Left lung (tissue), 10 donors: ENCODE data around the gene PTPRM. TPM values are rescaled to one million over a fixed set of nuclear protein-coding genes. Genes with fewer than 3 reads are reported as not detected.
A peak's percentile ranks its signal among the peaks of the same experiment; 100 is the strongest.

Experiments
- ATAC-seq: fragments of 200-7000 bp; cut with Tn5 transposase; one replicate; pipeline ENCODE4 v1.9.1; 2020; ENCODE audit warnings: moderate library complexity
- DNase-seq, 4 donors: peaks; one replicate each; pipeline ENCODE4 v3.0.0-alpha.2; 2013 to 2020
- H3K27ac ChIP-seq, 2 donors: fragments of 200-600 bp; sonication (generic) in 1 of 2; one replicate each; pipeline versions ENCODE4 v1.5.0 to v1.8.0; 2020 to 2021
- H3K27me3 ChIP-seq, 2 donors: fragments of 200-600 bp; sonication (generic) in 1 of 2; one replicate each; pipeline versions ENCODE4 v1.5.0 to v1.8.0; 2020 to 2021
- H3K36me3 ChIP-seq, 2 donors: fragments of 200-600 bp; sonication (generic) in 1 of 2; one replicate each; pipeline versions ENCODE4 v1.5.0 to v1.8.0; 2020 to 2021
- H3K4me1 ChIP-seq, 2 donors: fragments of 200-600 bp; one replicate each; pipeline ENCODE4 v1.8.0; 2021
- H3K4me3 ChIP-seq, 2 donors: fragments of 200-600 bp; sonication (generic) in 1 of 2; one replicate each; pipeline versions ENCODE4 v1.5.0 to v1.8.0; 2020 to 2021; ENCODE audit warnings: mild to moderate bottlenecking in 1 of 2
- H3K9me3 ChIP-seq, 2 donors: fragments of 200-600 bp; sonication (generic) in 1 of 2; one replicate each; pipeline versions ENCODE4 v1.5.0 to v1.8.0; 2020 to 2021
- intact Hi-C, 2 donors: fragments of 100-400 bp; cut with DNase I; formaldehyde crosslinking; loops; one replicate each; pipeline versions ENCODE4 v1.11.2 to v1.14.2; 2022
- polyA plus RNA-seq, 6 donors: library from polyadenylated mRNA; unstranded; fragments of 120-200 nt; gene quantifications; one replicate each; pipeline ENCODE4 v1.2.1, GENCODE V29; 2013; ENCODE audit not compliant: insufficient read length in 6 of 6
- total RNA-seq, 2 donors: library from RNA; stranded (reverse); fragmentation: NEBNext Ultra II Directional; extraction: Animal tissue kit (Norgen Biotek cat#: 25700); gene quantifications; one replicate each; pipeline ENCODE4 v1.2.1, GENCODE V29; 2021
- TF ChIP-seq, protein P1 (sequence below), 2 donors: fragments of 200-600 bp; sonication (generic) in 1 of 2; IDR thresholded peaks; one replicate each; pipeline versions ENCODE4 v1.5.0 to v1.8.0; 2021; ENCODE audit warnings: antibody characterized with exemption in 2 of 2
- donor health status: DM: no; HTN: yes; CAD: no.
- donor health status: DM: no; HTN: no; CAD: no.

Gene PTPRM
- total and polyA plus RNA-seq, 8 donors, result 76.4 to 99.6 (median 90.1) TPM

DNA sequence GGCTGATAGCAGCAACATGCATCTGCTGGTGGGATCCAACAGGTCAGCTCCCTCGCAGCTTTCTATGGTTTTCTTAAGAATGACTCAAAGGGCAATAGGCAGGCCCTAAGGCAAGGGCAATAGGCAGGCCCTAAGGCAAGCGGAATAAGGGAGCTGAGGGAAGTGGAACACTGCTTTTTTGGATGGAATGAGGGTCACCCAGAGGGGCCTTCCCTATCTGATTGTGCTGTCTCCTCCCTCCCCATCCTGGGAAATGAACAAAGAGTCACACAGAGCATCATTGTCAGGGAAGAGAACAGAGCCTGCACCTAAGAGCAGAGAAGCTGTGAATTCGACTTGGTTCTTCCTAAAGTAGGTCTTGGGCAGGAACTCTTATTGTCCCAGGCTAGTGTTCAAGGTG, 43.3 kb upstream of the PTPRM start:
- Histone ChIP-seq H3K36me3 (no peaks in the 10 kb centered on the region), H3K4me1 (no peaks in the 10 kb centered on the region), H3K4me3 (no peak overlapping the region), H3K9me3 (no peaks in the 10 kb centered on the region), H3K27ac (no peak overlapping the region), H3K27me3 (no peaks in the 10 kb centered on the region)
- ATAC-seq (no peak), DNase-seq (no peak)
- TF ChIP-seq, protein P1, sequence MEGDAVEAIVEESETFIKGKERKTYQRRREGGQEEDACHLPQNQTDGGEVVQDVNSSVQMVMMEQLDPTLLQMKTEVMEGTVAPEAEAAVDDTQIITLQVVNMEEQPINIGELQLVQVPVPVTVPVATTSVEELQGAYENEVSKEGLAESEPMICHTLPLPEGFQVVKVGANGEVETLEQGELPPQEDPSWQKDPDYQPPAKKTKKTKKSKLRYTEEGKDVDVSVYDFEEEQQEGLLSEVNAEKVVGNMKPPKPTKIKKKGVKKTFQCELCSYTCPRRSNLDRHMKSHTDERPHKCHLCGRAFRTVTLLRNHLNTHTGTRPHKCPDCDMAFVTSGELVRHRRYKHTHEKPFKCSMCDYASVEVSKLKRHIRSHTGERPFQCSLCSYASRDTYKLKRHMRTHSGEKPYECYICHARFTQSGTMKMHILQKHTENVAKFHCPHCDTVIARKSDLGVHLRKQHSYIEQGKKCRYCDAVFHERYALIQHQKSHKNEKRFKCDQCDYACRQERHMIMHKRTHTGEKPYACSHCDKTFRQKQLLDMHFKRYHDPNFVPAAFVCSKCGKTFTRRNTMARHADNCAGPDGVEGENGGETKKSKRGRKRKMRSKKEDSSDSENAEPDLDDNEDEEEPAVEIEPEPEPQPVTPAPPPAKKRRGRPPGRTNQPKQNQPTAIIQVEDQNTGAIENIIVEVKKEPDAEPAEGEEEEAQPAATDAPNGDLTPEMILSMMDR (IDR thresholded peaks at IDR 0.05), result no peak
- intact Hi-C loops, result no loop called here

DNA sequence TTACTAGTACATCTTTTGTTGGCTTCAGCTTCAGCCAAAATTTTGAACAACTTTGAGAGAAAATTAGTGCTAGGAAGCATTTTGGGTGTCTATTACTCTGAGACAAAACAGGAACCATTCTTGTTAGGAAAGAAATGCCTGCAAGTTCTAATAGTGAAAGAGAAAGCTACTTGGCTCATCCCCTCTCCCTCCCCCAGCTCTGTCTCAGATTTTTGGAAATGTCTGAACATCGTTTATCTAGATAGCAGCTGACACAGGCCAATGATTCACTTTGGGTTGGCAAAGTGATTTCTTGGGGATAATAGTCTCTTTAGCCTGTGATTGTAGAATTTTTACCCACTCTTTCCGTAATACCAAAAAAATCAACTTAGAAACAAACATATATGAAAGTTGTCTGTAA, 42.3 kb upstream of the PTPRM start:
- DNase-seq (no peak), ATAC-seq (peak; percentile 57)
- H3K4me3 ChIP-seq, result no peak overlapping the region
- no peaks in the 10 kb centered on the region for H3K36me3 ChIP-seq
- H3K27me3 ChIP-seq, result no peaks in the 10 kb centered on the region
- no peaks in the 10 kb centered on the region for H3K4me1 ChIP-seq
- TF ChIP-seq, protein P1 (IDR thresholded peaks at IDR 0.05), result no peak
- peak overlapping the region in 1 of 2 donors; percentile 45 for H3K27ac ChIP-seq
- H3K9me3 ChIP-seq, result no peaks in the 10 kb centered on the region
- intact Hi-C loops, result no loop called here

DNA sequence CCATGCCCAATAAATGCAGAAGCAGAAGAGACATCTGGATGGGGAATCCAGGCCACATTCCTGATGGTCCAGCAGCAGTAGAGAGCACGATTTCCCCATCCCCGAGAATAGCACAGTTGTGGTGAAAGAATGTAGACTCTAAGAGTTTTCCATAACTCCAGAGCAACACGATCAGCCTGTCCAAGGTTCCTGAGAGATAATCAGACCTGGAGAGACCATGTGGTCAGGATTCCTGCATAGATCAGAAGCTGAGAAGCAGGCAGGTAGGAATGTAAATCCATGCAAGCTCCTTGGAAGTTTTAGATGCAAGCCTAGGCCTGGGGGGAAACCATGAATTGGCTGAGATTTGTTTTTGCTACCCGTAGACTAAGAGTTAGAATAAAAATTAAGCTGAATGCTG, 34.2 kb upstream of the PTPRM start:
- intact Hi-C loops, result no loop called here
- H3K27ac ChIP-seq, result no peak overlapping the region
- H3K9me3 ChIP-seq, result peaks cover 0 to 5% of the 10 kb centered on the region in 2 donors
- no peak overlapping the region for H3K4me3 ChIP-seq
- H3K27me3 ChIP-seq, result no peaks in the 10 kb centered on the region
- no peaks in the 10 kb centered on the region for H3K4me1 ChIP-seq
- DNase-seq (no peak), ATAC-seq (no peak)
- no peaks in the 10 kb centered on the region for H3K36me3 ChIP-seq
- TF ChIP-seq, protein P1 (IDR thresholded peaks at IDR 0.05), result no peak

DNA sequence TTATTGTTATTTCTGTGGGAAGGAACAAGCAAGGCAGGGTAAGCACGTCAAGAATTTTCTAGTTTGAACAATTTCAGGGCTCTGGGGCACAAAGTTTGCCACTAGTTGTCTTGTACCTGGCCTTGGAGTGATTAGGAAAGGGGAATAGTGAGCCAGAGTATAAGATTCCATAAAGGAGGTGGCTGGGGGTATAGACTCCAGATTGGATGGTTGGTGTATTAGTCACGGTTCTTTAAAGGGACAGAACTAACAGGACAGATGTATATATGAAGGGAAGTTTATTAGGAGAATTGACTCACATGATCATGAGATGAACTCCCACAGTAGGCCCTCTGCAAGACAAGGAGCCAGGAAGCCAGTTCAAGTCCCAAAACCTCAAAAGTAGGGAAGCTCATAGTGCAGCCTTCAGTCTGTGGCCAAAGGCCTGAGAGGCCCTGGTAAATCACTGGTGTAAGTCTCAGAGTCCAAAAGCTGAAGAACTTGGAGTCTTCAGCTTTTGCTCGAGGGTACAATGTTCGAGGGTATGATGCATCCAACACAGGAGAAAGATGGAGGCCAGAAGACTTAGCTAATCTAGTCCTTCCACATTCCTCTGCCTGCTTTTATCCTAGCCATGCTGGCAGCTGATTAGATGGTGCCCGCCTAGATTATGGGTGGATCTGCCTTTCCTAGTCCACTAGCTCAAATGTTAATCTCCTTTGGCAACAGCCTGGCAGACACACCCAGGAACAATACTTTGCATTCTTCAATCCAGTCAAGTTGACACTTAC, 31.5 kb upstream of the PTPRM start:
- DNase-seq, result no peak
- ATAC-seq, result no peak
- Histone ChIP-seq H3K27me3 (no peaks in the 10 kb centered on the region), H3K9me3 (peaks cover 0 to 5% of the 10 kb centered on the region in 2 donors), H3K36me3 (no peaks in the 10 kb centered on the region), H3K4me1 (no peaks in the 10 kb centered on the region), H3K4me3 (no peak overlapping the region), H3K27ac (no peak overlapping the region)
- TF ChIP-seq, protein P1 (IDR thresholded peaks at IDR 0.05), result no peak
- intact Hi-C loops, result no loop called here

- H3K27me3 ChIP-seq, result no peaks in the 10 kb centered on the region
- TF ChIP-seq, protein P1 (IDR thresholded peaks at IDR 0.05), result no peak
- ATAC-seq (no peak), DNase-seq (no peak)
- H3K9me3 ChIP-seq, result no peaks in the 10 kb centered on the region
- no peaks in the 10 kb centered on the region for H3K4me1 ChIP-seq
- intact Hi-C loops, result no loop called here
- H3K36me3 ChIP-seq, result no peaks in the 10 kb centered on the region
- H3K4me3 ChIP-seq, result no peak overlapping the region
- H3K27ac ChIP-seq, result no peak overlapping the region
Observed at GRCh38 chr18:7537145-7537544, 30.0 kb upstream of the PTPRM start.
